ENCODE measurements around the gene TIMM23.
"Not testable (repeated sequence)": the region's sequence is repeated elsewhere in the genome, so short reads cannot be mapped to it uniquely, and the experiment has no call there.

The TIMM23 gene

GRCh38 chr10:46025406-46025805 lies 53.1 kb downstream of the TIMM23 start:
- no peak for DNase-seq

GRCh38 chr10:46026106-46026505 lies 53.8 kb downstream of the TIMM23 start:
- no peak for DNase-seq

- DNase-seq: no peak
These were observed 56.5 kb downstream of the TIMM23 start for GRCh38 chr10:46028584-46029460.

- DNase-seq: no peak
These were observed 57.3 kb downstream of the TIMM23 start for GRCh38 chr10:46029461-46030030.

GRCh38 chr10:46030091-46030937 lies 58.0 kb downstream of the TIMM23 start, which contains the start of gene NCOA4:
NCOA4 (minus strand) TSS chr10:46030623; CDS start chr10:46016680, 13,943 bp downstream.
- peak; percentile 90 for DNase-seq

GRCh38 chr10:46031648-46032532 lies 59.6 kb downstream of the TIMM23 start:
- DNase-seq: no peak

GRCh38 chr10:46033602-46034011 lies 61.3 kb downstream of the TIMM23 start:
- DNase-seq: no peak

GRCh38 chr10:46035923-46036849 lies 63.9 kb downstream of the TIMM23 start:
- no peak for DNase-seq

GRCh38 chr10:46037107-46037825 lies 65.0 kb downstream of the TIMM23 start:
- no peak for DNase-seq

GRCh38 chr10:46040004-46040403 lies 67.7 kb downstream of the TIMM23 start:
- no peak for DNase-seq

GRCh38 chr10:46042527-46042926 lies 70.2 kb downstream of the TIMM23 start:
- DNase-seq: no peak

- DNase-seq: no peak
These were observed 74.0 kb downstream of the TIMM23 start, which contains the start of gene MSMB for GRCh38 chr10:46046261-46046660. MSMB (minus strand) TSS chr10:46046269; CDS start chr10:46046237, 32 bp downstream.

- no peak for DNase-seq
These were observed 75.9 kb downstream of the TIMM23 start for GRCh38 chr10:46048152-46048551.

- not testable (repeated sequence) for DNase-seq
These were observed 77.2 kb downstream of the TIMM23 start for GRCh38 chr10:46049497-46049831.

GRCh38 chr10:46050941-46051623 lies 78.8 kb downstream of the TIMM23 start:
- no peak for DNase-seq

GRCh38 chr10:46052057-46052790 lies 79.9 kb downstream of the TIMM23 start:
- DNase-seq: no peak

GRCh38 chr10:46052791-46053375 lies 80.6 kb downstream of the TIMM23 start:
- no peak for DNase-seq
